ENCODE results near the gene SMC1B. TPM values are rescaled to one million over a fixed set of nuclear protein-coding genes. Genes with fewer than 3 reads are reported as not detected.

The SMC1B gene
- total and polyA plus RNA-seq, 2 of the 8 experiments (the other 6 are each of a cell fraction or from before 2014, with no cell fraction given) = 0.02 TPM; not detected in 1

DNA sequence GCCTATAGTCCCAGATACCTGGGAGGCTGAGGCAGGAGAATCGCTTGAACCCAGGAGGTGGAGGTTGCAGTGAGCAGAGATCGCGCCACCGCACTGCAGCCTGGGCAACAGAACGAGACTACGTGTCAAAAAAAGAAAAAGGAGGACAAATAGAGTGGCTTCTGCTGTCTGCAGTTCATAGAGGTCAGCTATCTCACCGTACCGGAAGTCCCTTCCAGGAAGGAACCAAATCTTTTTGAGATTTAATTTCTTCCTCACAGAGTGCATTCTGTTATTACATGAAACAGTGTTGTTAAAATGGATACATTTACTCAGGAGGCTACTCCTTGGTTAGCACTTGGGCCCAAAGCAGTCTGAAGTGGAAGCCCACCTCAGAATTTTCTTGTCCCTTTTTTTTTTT lies 70.3 kb downstream of the SMC1B start:
- H3K27ac ChIP-seq (ENCODE audit: low read depth, low read length) = no peak overlapping the region
- H4K5ac ChIP-seq (ENCODE audit: insufficient read length, low read depth, low read length) = no peak overlapping the region
- H3K9ac ChIP-seq (replicated peaks in 1 of 4; ENCODE audit: extremely low read depth in 1 of 4, low read depth in 3 of 4, low read length in 3 of 4) = no peak overlapping the region
- H3K14ac ChIP-seq (ENCODE audit: insufficient read length) = no peak overlapping the region
- no peaks in the 10 kb centered on the region for H3K23me2 ChIP-seq (ENCODE audit: low read depth, low read length)
- H2AFZ ChIP-seq (ENCODE audit: low read length) = no peak overlapping the region
- no peak overlapping the region for H3K23ac ChIP-seq (ENCODE audit: insufficient read length)
- no peak overlapping the region for H2BK15ac ChIP-seq (ENCODE audit: low read length)
- no peaks in the 10 kb centered on the region for H3K79me2 ChIP-seq (ENCODE audit: control insufficient read depth in 1 of 2, insufficient read depth in 2 of 2, low read length in 2 of 2)
- no peak overlapping the region for H4K91ac ChIP-seq (replicated peaks; ENCODE audit: insufficient read length, low read length)
- ChIA-PET CTCF (ENCODE audit: partially characterized antibody) (interaction anchor here (0.6 kb wide), 1 partner anchor 208 kb away, joined by 3 read pairs; no protein-coding TSS in a partner anchor), POLR2A (ENCODE audit: partially characterized antibody) (no interaction called here)
- no peaks in the 10 kb centered on the region for H3K9me3 ChIP-seq (ENCODE audit: insufficient read depth in 2 of 2, low read depth in 1 of 2, low read length in 1 of 2)
- H3K56ac ChIP-seq (replicated peaks; ENCODE audit: insufficient read length, low read depth, low read length) = no peak overlapping the region
- H2BK5ac ChIP-seq (ENCODE audit: low read depth, low read length) = no peak overlapping the region
- no peak overlapping the region for H2BK20ac ChIP-seq (ENCODE audit: low read length)
- no peak overlapping the region for H3K4ac ChIP-seq (replicated peaks; ENCODE audit: insufficient read length, low read depth, low read length)
- 100% methylated on average over 8 of the region's 8 CpGs; no CpG with 5 or more reads in 1 of the 2 experiments for WGBS, 2 experiments (ENCODE audit: extremely low coverage in 1 of 2, insufficient coverage in 1 of 2, insufficient read length in 1 of 2, insufficient replicate concordance in 2 of 2, low coverage in 1 of 2, low lambda C conversion rate in 2 of 2, missing lambda C conversion rate in 1 of 2)
- H2BK120ac ChIP-seq (replicated peaks; ENCODE audit: low read depth, low read length) = no peak overlapping the region
- H3K36me3 ChIP-seq (ENCODE audit: control insufficient read depth in 2 of 4, insufficient read depth in 4 of 4, low read length in 3 of 4) = peaks cover 0 to 16% (median 3%) of the 10 kb centered on the region in 4 experiments; a peak in 3 of 8 replicates
- no peaks in the 10 kb centered on the region for H4K20me1 ChIP-seq (replicated peaks in 1 of 2; ENCODE audit: control insufficient read depth in 1 of 2, insufficient read depth in 2 of 2, low read length in 2 of 2)
- H4K8ac ChIP-seq (ENCODE audit: extremely low read depth, insufficient read depth, low read length) = no peak overlapping the region
- no peaks in the 10 kb centered on the region for H3K27me3 ChIP-seq (replicated peaks in 1 of 4; ENCODE audit: control insufficient read depth in 3 of 4, extremely low read depth in 1 of 4, insufficient read depth in 3 of 4, low read length in 3 of 4)
- no peak overlapping the region for H3K18ac ChIP-seq (ENCODE audit: extremely low read depth, low read length)
- H3K4me3 ChIP-seq (ENCODE audit: extremely low read depth in 1 of 4, insufficient read depth in 2 of 4, low read depth in 3 of 4, low read length in 4 of 4) = no peak overlapping the region
- H2AK5ac ChIP-seq (ENCODE audit: low read depth, low read length) = no peak overlapping the region
- DNase-seq (ENCODE audit: low read depth in 1 of 2, low spot score in 2 of 2) (no peak), FAIRE-seq (no peak)
- H2BK12ac ChIP-seq (ENCODE audit: low read depth, low read length) = no peak overlapping the region
- H3K4me1 ChIP-seq (replicated peaks in 1 of 4; ENCODE audit: control insufficient read depth in 3 of 4, insufficient read depth in 4 of 4, low read length in 3 of 4) = no peaks in the 10 kb centered on the region
- H3K79me1 ChIP-seq (ENCODE audit: low read depth, low read length) = no peaks in the 10 kb centered on the region
- no peak overlapping the region for H3K4me2 ChIP-seq (ENCODE audit: insufficient read depth in 1 of 2, low read depth in 2 of 2, low read length in 2 of 2)
- TF ChIP-seq HDAC2 (IDR thresholded peaks at IDR 0.05; ENCODE audit: borderline replicate concordance in 1 of 2, low read depth in 2 of 2, low read length in 2 of 2) = no peak
- no peak for TF ChIP-seq CBX8 (IDR thresholded peaks at IDR 0.05; ENCODE audit: borderline replicate concordance, low read depth, low read length)
- TF ChIP-seq CHD2 (IDR thresholded peaks at IDR 0.05; ENCODE audit: low read length) = no peak
- TF ChIP-seq CREB1 (IDR thresholded peaks at IDR 0.05) = no peak
